HG03378 (cell line): ENCODE results near the gene MAP4K4.
A peak's percentile ranks its signal among the peaks of the same experiment; 100 is the strongest.

Experiments used
- ATAC-seq: cut with Tn5 transposase; IDR thresholded peaks from one replicate; pipeline ENCODE4 v1.9.1; 2021; ENCODE audit warnings: mild to moderate bottlenecking, moderate library complexity; ENCODE audit not compliant: unreplicated experiment

The MAP4K4 gene

GRCh38 chr2:101718993-101719571 is 21.6 kb downstream of the MAP4K4 start:
- ATAC-seq, result no peak

- no peak for ATAC-seq
These were observed 23.2 kb downstream of the MAP4K4 start for GRCh38 chr2:101720732-101721131.

GRCh38 chr2:101722864-101723263 is 25.4 kb downstream of the MAP4K4 start:
- no peak for ATAC-seq

GRCh38 chr2:101723371-101724124 is 26.0 kb downstream of the MAP4K4 start:
- no peak for ATAC-seq

- no peak for ATAC-seq
These were observed 26.6 kb downstream of the MAP4K4 start for GRCh38 chr2:101724125-101724474.

GRCh38 chr2:101725038-101725437 is 27.5 kb downstream of the MAP4K4 start:
- no peak for ATAC-seq

GRCh38 chr2:101725515-101726192 is 28.1 kb downstream of the MAP4K4 start:
- ATAC-seq, result no peak

- ATAC-seq, result no peak
These were observed 31.4 kb downstream of the MAP4K4 start for GRCh38 chr2:101728865-101729264.

- no peak for ATAC-seq
These were observed 32.1 kb downstream of the MAP4K4 start for GRCh38 chr2:101729521-101730190.

- ATAC-seq, result no peak
These were observed 33.9 kb downstream of the MAP4K4 start for GRCh38 chr2:101731221-101732054.

GRCh38 chr2:101732199-101732598 is 34.7 kb downstream of the MAP4K4 start:
- ATAC-seq, result no peak

GRCh38 chr2:101732773-101733256 is 35.3 kb downstream of the MAP4K4 start:
- no peak for ATAC-seq

- ATAC-seq, result no peak
These were observed 35.9 kb downstream of the MAP4K4 start for GRCh38 chr2:101733257-101733993.

GRCh38 chr2:101734505-101735165 is 37.1 kb downstream of the MAP4K4 start:
- ATAC-seq, result no peak

GRCh38 chr2:101735166-101735533 is 37.6 kb downstream of the MAP4K4 start:
- no peak for ATAC-seq

- ATAC-seq, result no peak
These were observed 38.7 kb downstream of the MAP4K4 start for GRCh38 chr2:101736233-101736632.

- ATAC-seq, result peak; percentile 73
These were observed 39.4 kb downstream of the MAP4K4 start for GRCh38 chr2:101736861-101737291.

- no peak for ATAC-seq
These were observed 40.2 kb downstream of the MAP4K4 start for GRCh38 chr2:101737478-101738255.

GRCh38 chr2:101738649-101739048 is 41.1 kb downstream of the MAP4K4 start:
- ATAC-seq, result no peak
